OCI-M2 (cell line): Measurements from ENCODE around the gene TNKS2.
"Not testable (repeated sequence)": the region's sequence is repeated elsewhere in the genome, so short reads cannot be mapped to it uniquely, and the experiment has no call there.

Experiments used
- DNase-seq: peaks from one replicate; lab custom pipeline; 2025; ENCODE audit not compliant: unreplicated experiment; lab: John Stamatoyannopoulos, UW

TNKS2 gene

GRCh38 chr10:91865562-91866081 lies 67.4 kb downstream of the TNKS2 start:
- no peak for DNase-seq

GRCh38 chr10:91875156-91875555 lies 76.9 kb downstream of the TNKS2 start:
- DNase-seq = no peak

DNA sequence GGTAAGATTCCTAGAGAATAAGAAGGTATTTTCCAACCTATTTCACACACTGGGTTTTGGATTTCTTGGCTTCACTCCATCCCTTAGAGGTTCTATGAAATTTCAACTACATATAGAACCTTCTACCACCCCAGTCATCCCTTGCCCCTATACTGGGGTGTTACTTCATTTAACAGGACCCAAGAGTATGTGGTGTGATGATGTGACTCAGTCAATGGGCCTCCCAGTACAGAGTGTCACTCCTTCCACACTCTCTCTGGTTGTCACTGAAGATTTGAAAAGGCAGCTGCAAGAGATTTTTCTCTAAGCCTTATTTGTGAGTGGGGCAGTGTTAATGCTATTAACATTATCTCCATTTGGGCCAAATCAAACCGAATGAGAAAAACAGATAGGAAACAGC lies 77.6 kb downstream of the TNKS2 start:
- DNase-seq = no peak

DNA sequence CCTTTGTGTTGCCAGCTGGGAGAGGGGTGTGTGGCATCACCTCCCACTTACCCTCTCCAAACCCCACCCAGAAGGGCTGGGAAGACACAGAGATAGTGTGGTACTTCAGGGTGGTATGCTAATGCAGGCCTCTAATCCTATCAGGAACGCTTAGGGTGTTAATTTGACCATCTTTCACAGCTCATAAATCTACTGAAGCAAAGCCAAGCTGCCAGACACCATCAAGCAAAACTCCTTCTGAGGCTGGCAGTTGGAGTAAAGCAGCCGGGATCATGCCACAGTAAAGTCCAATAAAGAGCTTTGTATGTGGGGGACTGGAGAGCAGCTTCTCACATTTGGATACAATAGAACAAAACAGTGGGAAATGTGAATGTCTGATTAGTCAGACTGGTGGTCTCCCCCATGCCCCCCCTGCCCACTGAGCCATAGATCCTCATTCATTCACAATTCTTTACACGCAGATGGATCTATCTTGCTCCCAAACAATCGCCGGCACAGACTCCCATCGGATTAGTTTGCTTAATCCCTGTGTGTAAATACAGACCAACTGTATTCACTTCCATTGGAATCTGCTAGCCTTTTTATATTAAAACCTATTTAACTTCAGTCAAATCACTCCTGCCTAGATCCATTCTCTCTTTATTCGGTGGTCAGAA lies 81.4 kb downstream of the TNKS2 start:
- no peak for DNase-seq

GRCh38 chr10:91880310-91880709 lies 82.1 kb downstream of the TNKS2 start:
- no peak for DNase-seq

DNA sequence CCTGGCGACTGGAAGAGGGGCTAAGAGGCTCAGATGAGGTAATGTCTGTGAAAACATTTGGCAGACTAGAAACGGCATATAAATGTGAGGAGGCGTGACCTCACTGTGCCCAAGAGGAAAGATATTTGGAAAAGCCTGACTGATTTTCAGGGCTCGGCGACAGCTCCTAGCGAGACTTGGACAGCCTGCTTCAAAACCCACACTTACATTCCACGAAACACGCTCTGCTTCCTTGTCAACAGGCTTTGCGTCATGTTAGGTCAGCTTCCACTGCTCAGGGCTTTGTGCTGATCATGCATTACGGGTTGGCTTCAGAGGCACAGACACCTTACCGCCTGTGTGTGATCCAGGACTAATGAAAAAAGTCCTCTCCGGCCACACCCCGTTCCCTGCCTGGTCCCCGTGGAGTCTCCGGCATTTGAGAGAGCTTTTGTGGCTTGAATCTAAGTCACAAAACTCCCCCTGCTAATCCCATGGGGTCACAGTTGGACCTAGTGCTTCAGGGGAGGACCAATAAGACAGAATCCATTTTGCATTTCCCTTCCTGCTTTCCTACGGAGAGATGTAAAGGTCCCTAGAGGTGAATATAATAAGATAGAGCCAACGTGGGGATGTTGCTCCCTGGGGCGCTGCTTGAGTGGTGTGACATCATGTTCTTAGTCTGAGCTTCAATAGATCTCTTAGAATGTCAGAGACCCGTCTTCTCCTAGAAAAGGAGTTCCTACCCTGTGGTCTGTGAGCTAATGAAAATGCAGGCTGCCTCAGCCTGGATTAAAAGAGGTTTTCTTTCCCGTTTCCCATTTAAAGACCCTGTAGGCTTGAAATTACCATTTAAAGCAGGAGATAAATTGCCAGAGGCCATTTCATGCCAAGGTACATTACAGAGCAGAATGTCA lies 85.6 kb downstream of the TNKS2 start:
- no peak for DNase-seq

DNA sequence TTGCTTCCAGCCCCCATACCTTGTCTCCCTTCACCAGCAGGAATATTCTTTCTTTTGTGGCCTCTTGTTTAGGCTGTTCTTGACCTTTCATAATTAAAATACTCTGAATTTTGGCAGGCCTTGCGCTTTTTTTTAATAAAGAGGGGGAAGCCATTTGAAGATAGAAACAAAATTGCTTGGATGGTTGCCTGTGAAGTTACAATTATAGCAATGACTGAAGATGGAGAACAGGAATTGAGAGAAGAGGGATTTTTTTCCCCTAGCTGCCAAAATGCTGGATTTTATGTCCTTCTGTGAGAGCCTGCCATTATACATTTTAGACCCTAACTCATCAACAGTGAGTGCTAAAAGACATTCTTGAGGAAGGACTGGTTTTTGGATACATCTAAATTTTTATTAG lies 86.3 kb downstream of the TNKS2 start:
- no peak for DNase-seq

- no peak for DNase-seq
Observed at GRCh38 chr10:91885362-91886079, 87.3 kb downstream of the TNKS2 start.

DNA sequence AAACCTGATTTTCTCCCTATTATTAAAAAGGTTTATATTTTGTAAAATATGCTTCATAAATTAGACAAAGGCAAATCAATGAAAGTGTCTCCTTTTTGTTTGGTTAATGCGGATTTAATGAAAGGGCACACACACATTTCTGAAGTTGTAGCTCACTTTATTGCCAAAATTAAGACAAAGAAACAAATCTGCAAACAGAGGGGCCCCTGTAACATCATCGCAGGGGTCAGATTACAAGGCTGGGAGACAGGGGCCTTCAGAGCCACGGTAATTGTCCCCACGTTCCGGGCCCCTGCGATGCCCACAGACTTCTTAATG lies 88.7 kb downstream of the TNKS2 start:
- no peak for DNase-seq

DNA sequence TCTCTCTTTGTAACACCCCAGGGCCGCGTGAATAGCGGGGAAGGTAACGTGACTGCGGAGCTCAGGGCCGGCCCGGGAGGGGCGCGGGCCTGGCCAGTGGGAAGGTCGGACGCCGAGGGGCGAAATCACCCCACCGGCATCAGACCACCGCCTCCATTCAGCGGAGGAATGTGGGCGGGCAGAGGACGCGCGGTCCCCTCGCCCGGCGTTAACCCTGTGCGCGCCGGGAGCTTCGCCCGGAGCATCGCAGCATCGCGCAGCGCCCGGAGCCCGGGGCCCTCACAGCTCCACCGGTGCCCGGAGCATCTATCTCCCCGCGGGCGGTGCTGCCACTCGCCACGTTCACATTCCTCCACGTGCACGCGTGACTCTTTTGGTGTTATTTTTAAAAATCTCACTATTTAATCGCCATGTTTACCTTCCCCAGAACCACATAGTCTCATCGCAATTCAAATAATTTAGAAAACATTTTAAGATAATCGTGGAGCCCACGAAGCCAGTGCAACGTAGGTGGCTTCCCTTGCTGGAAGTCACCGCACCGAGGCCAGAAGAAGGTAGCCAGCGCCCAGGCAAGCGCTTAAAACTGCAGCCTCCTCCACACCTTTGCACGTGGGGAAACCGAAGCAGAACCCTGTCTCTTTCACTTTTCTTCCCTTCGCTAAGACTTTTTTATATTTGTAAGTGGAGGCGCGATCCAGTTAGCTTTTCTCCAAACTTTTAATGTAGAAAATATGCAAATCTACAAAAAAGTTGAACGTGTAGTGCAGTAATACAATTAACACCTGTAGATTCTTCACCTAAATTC lies 89.2 kb downstream of the TNKS2 start:
- DNase-seq = no peak

DNA sequence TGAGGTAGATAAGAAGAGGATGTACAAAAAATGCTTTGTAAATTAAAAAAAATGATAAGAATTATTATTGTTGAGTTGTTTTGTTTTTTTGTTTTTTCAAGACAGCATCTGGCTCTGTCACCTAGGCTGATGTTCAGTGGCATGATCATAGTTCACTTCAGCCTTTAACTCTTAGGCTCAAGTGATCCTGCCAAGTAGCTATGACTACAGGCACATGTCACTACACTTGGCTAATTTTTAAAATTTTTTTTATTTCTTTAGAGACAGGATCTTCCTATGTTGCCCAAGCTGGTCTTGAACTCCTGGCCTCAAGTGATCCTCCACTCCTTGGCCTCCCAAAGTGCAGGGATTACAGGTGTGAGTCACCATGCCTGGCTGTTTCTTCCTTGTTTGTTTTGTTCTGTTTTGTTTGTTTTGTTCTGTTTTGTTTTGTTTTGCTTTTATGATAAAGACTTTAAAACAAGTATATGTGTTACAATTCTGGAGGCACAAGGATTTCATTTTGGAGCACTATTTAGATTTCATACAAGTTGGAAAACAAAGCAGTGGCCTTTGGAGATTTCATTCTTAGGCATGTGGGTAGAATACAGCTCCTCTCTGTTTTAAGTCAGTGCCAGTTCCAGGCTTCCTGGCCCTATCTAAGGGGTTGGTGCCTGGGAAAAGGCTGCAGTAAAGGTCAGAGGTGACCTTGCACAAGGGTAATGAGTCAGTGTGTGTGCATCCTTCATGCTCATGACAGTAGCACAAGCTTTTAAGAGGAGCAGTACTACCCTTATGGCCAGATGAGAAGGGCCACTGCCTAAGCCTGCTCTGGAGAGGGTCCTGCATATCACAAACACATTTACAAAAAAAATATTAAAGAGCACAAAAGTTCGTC lies 93.1 kb downstream of the TNKS2 start:
- no peak for DNase-seq

GRCh38 chr10:91893051-91893450 lies 94.8 kb downstream of the TNKS2 start:
- no peak for DNase-seq

DNA sequence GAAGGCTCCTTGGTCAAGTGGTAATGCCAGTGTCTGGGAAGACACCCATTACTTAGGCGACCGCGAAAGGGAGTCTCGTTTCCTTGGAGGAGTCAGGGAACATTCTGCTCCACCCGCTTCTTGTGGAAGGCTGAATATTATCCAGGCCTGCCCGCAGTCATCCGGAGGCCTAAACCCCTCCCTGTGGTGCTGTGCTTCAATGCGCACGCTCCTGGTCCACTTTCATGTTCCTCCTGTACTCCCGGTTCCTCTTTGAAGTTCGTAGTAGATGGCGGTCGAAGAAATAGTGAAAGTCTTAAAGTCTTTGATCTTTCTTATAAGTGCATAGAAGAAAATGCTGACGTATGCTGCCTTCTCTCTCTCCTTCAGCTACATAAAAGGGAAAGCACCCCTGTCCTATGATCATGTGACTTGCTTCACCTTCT lies 96.0 kb downstream of the TNKS2 start:
- DNase-seq = not testable (repeated sequence)

GRCh38 chr10:91896212-91896756 lies 98.1 kb downstream of the TNKS2 start:
- no peak for DNase-seq

GRCh38 chr10:91897421-91897820 lies 99.2 kb downstream of the TNKS2 start:
- DNase-seq = no peak

DNA sequence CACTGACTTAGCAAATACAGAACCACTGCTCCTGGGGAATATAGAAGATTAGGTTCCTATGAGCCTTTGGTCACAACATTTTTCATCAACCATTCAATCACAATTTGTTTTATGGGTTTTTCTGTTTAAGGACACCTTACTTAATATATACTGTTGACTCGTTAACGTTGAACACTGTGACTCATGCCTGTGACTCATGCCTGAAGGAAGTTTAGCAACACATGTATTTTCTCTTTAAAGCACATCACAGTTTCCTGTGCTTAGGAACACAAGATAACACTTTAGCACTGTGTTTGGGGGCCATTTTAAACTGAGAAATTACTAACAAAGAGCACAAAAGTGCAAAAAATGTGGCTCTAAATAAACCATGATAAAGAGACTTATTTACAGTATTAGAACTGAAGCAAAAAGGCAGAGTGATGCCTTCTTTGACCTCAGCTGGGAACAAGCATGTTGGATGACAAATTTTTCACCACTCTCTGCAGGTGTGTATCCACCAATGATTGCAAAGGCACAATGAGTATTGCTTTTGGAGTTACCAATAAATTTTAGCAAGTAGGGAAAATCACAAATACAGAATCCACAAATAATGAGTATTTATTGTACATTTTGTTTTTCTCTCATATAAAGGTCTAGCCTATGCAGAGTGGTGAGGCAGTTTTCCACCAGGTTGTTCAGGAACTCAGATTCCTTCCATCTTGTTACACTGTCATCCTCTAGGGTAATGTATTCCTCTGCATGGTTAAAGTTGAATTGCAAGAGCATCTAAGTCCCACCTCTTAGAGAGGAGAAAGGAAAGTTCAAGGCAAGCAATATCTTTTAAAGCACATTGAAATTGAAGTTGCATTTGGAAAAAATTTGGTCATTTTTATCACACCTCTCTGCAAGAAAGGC lies 103.8 kb downstream of the TNKS2 start:
- no peak for DNase-seq

DNA sequence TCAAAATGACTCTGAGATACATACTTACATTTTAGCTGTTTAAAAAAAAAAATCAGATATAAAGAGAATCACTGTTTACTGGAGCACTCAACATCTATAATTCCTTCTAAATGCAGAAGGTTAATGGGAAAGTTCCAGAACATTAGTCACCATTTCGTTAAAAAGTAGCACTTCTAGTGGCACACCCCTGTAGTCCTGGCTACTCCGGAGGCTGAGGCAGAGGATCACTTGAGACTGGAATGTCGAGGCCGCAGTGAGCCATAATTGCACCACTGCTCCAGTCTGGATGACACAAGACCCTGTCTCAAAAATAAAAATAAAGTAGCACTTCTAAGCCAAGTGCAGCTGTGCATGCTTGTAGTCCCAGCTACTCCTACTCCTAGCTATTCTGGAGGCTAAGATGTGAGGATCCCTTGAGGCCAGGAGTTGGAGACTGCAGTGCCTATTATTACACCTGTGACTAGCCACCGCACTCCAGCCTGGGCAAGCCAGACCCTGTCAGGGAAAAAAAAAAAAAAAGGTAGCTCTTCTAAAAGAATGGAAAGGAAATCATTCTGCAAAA lies 108.9 kb downstream of the TNKS2 start:
- DNase-seq = no peak

DNA sequence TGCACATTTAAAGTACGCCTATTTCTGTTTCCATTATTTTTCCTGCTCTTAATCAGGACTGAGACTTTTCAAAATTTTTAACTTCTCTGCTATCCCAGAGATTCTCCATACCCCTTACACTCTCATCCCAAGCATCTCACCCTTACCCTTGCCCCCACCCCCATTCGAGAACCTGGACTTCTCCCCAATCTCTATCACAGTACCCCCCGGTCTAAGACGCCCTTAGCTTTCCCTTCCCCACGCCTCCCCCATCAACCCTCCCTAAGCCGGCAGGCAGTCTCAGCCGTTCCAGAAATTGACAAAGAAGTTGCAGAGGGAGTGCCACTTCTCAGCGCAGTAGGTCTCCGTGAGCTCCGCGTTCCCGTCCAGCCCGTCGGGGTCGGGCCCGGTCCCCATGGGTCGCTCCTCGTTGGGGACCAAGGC lies 109.7 kb downstream of the TNKS2 start:
- no peak for DNase-seq
